SU-DHL-6 (cell line): ENCODE results near the gene RFESD.

Experiments used
- H2AFZ ChIP-seq: fragments of 200-600 bp; sonication (generic); 2 replicates; pipeline ENCODE4 v1.6.1; 2014; ENCODE audit warnings: low read depth, mild to moderate bottlenecking, moderate library complexity, mixed read lengths, antibody characterized with exemption, low read length; ENCODE audit not compliant: severe bottlenecking
- H3F3A ChIP-seq: fragments of 200-600 bp; shearing (Covaris generic); 2 replicates; pipeline ENCODE4 v1.6.0; 2016; ENCODE audit warnings: antibody characterized with exemption, mild to moderate bottlenecking; ENCODE audit not compliant: insufficient read depth
- H3K27ac ChIP-seq: fragments of 200-600 bp; sonication (generic); 2 replicates; pipeline ENCODE4 v1.5.1; 2016; ENCODE audit warnings: low read depth, mild to moderate bottlenecking, low read length, moderate library complexity, mixed read lengths
- H3K27me3 ChIP-seq: fragments of 200-600 bp; sonication (generic), shearing (Covaris generic); 2 replicates; pipeline ENCODE4 v1.6.0; 2014; ENCODE audit warnings: mild to moderate bottlenecking, low read length
- H3K36me3 ChIP-seq: fragments of 200-600 bp; sonication (generic); 2 replicates; pipeline ENCODE4 v1.6.1; 2014; ENCODE audit warnings: mild to moderate bottlenecking, low read length, mixed read lengths
- H3K4me2 ChIP-seq: fragments of 300-600, 200-600 bp; shearing (Covaris generic), sonication (generic); 2 replicates; pipeline ENCODE4 v1.6.0; 2014; ENCODE audit warnings: low read length, low read depth, mild to moderate bottlenecking; ENCODE audit not compliant: poor library complexity, severe bottlenecking
- H3K4me3 ChIP-seq: fragments of 200-600 bp; sonication (generic); 2 replicates; pipeline ENCODE4 v1.5.1; 2014; ENCODE audit warnings: antibody characterized with exemption, low read length, mild to moderate bottlenecking, mixed read lengths; ENCODE audit not compliant: insufficient read depth, poor library complexity, severe bottlenecking
- H3K79me2 ChIP-seq: fragments of 200-600 bp; sonication (generic); 2 replicates; pipeline ENCODE4 v1.6.1; 2014; ENCODE audit warnings: mild to moderate bottlenecking, low read length, moderate library complexity; ENCODE audit not compliant: insufficient read depth
- H3K9ac ChIP-seq: fragments of 200-600 bp; sonication (generic); 2 replicates; pipeline ENCODE4 v1.7.0; 2014; ENCODE audit warnings: mild to moderate bottlenecking, low read length
- H3K9me2 ChIP-seq: fragments of 200-600 bp; sonication (generic); replicated peaks from 2 replicates; pipeline ENCODE4 v1.6.1; 2014; ENCODE audit warnings: low read length; ENCODE audit not compliant: insufficient read depth
- H3K9me3 ChIP-seq: fragments of 200-600 bp; sonication (generic); 2 replicates; pipeline ENCODE4 v1.6.1; 2014; ENCODE audit warnings: low read length, mixed read lengths; ENCODE audit not compliant: insufficient read depth
- H4K20me1 ChIP-seq: fragments of 200-600 bp; sonication (generic); 2 replicates; pipeline ENCODE4 v1.6.1; 2014; ENCODE audit warnings: low read depth, mild to moderate bottlenecking, antibody characterized with exemption, low read length, moderate library complexity, mixed read lengths
- CTCF ChIP-seq: fragments of 200-600 bp; sonication (generic); IDR thresholded peaks from one replicate; pipeline ENCODE4 v1.5.1; 2017; ENCODE audit warnings: antibody characterized with exemption, mild to moderate bottlenecking, low read length, moderate library complexity; ENCODE audit not compliant: insufficient read depth, poor library complexity, severe bottlenecking
- EZH2phosphoT487 ChIP-seq: fragments of 200-600 bp; sonication (generic), shearing (Covaris generic); conservative IDR thresholded peaks from 2 replicates; pipeline ENCODE4 v1.6.1; 2018; ENCODE audit warnings: mild to moderate bottlenecking, antibody characterized with exemption, low read length, moderate library complexity, mixed read lengths

Gene RFESD

DNA sequence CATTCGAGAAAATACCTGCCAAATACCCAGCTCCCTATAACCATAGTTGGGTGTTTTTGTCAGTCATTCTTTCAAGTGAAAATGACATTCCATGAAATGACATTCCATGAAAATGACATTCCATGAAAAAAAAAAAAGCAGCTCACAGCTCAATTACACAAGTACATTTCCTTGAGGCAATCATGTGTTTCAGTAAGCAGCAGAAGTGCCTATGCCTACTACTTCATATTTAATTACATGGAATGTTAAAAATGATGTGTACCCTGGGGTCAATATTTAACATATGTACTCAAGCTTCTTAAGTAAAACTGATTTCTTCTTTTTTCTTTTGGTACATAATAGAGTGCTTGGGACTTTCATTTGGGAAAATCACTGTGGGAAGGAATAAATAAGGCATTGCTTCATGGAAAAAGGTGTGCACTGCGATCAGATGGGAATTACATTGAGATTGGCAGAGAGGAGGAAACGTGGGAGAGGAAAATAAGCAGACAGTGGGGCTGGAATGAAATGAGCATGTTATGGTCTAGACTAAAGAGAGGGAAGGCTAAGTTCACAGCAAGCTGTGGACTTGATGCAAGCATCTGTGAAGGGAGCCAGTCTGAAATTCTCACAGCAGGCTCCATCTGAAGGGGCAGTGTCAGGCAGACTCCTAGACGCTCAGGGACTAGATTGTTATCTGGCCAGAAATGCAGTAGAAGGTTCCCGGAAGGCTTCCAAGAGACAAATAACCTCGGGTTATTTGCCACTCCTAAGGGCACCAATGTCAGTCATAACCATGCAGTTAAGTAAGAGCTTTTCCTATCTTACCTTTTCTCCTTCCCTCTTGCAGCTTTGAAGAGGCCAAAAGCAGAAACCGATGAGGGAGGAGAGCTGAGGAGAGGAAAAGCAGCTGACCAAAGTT lies 51.5 kb downstream of the RFESD start:
- Histone ChIP-seq H3K27ac (no peak overlapping the region), H3K36me3 (no peaks in the 10 kb centered on the region), H3K4me2 (no peak overlapping the region), H3K9ac (no peak overlapping the region), H4K20me1 (no peaks in the 10 kb centered on the region), H2AFZ (no peak overlapping the region), H3K79me2 (no peaks in the 10 kb centered on the region), H3K27me3 (no peaks in the 10 kb centered on the region), H3K4me3 (no peak overlapping the region), H3F3A (no peaks in the 10 kb centered on the region), H3K9me3 (no peaks in the 10 kb centered on the region), H3K9me2 (no peaks in the 10 kb centered on the region)
- TF ChIP-seq EZH2phosphoT487, result no peak
- TF ChIP-seq CTCF, result no peak

DNA sequence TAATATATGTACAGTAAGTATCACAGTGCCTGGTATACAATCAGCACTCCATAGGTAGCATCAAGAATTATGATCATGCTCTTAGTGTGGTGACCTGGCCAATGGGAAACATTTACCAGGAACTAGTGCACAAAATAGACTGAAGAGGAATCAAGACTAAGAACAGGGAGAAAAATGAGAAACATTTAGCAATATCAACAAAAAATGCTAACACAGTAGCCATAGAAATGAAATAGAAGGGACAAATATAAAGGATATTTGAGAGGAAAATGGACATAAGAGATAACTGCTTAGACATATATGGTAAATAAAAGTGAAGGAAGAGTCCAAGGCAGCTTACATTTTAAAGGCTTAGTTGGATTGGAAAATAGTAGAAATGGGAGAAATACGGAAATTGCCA lies 52.8 kb downstream of the RFESD start:
- no peaks in the 10 kb centered on the region for H3K79me2 ChIP-seq
- no peaks in the 10 kb centered on the region for H3K9me2 ChIP-seq
- H4K20me1 ChIP-seq, result no peaks in the 10 kb centered on the region
- TF ChIP-seq CTCF (no peak), EZH2phosphoT487 (no peak)
- no peak overlapping the region for H2AFZ ChIP-seq
- no peak overlapping the region for H3K4me2 ChIP-seq
- H3K9me3 ChIP-seq, result no peaks in the 10 kb centered on the region
- H3K4me3 ChIP-seq, result no peak overlapping the region
- no peak overlapping the region for H3K27ac ChIP-seq
- H3F3A ChIP-seq, result no peaks in the 10 kb centered on the region
- H3K36me3 ChIP-seq, result no peaks in the 10 kb centered on the region
- H3K9ac ChIP-seq, result no peak overlapping the region
- no peaks in the 10 kb centered on the region for H3K27me3 ChIP-seq

DNA sequence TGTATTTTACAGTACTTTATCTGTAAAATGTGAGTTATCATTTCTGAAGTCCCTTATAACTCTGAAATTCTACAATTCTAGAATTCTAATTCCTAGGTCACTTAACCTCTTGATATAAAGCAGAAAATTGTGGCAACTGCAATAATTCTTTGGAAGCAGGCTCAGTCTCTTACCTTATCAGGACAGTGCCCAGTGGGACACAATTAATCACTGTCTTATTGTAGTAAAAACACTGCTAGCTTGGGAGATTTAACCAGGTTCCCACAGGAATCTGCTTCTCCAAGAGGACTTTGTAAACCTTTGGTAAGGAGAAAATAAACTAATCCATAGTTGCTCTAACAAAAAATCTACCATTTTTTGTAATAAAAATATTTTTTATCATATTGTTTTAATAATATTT lies 54.5 kb downstream of the RFESD start:
- no peaks in the 10 kb centered on the region for H3F3A ChIP-seq
- H2AFZ ChIP-seq, result no peak overlapping the region
- no peaks in the 10 kb centered on the region for H3K9me3 ChIP-seq
- no peaks in the 10 kb centered on the region for H3K9me2 ChIP-seq
- no peak overlapping the region for H3K27ac ChIP-seq
- H3K36me3 ChIP-seq, result no peaks in the 10 kb centered on the region
- H3K4me2 ChIP-seq, result no peak overlapping the region
- no peak overlapping the region for H3K4me3 ChIP-seq
- no peaks in the 10 kb centered on the region for H3K27me3 ChIP-seq
- no peaks in the 10 kb centered on the region for H3K79me2 ChIP-seq
- TF ChIP-seq CTCF, result no peak
- no peak for TF ChIP-seq EZH2phosphoT487
- H3K9ac ChIP-seq, result no peak overlapping the region
- no peaks in the 10 kb centered on the region for H4K20me1 ChIP-seq
